ENCODE measurements around the gene AEBP2. TPM values are rescaled to one million over a fixed set of nuclear protein-coding genes. Genes with fewer than 3 reads are reported as not detected.
"Not testable (repeated sequence)": the region's sequence is repeated elsewhere in the genome, so short reads cannot be mapped to it uniquely, and the experiment has no call there.

The AEBP2 gene
- polyA plus RNA-seq, 3 donors, result 52.2 to 55.0 (median 54.2) TPM

GRCh38 chr12:19550626-19551025 lies 111.3 kb downstream of the AEBP2 start:
- DNase-seq, result no peak

GRCh38 chr12:19552441-19553097 lies 113.3 kb downstream of the AEBP2 start:
- not testable (repeated sequence) for DNase-seq

- DNase-seq, result no peak
These were observed 113.9 kb downstream of the AEBP2 start for GRCh38 chr12:19553175-19553574.

- DNase-seq, result no peak
These were observed 122.2 kb downstream of the AEBP2 start for GRCh38 chr12:19561411-19561961.
